GM21390 (cell line): ENCODE measurements around the gene AADACL2.
"Not testable (repeated sequence)": the region's sequence is repeated elsewhere in the genome, so short reads cannot be mapped to it uniquely, and the experiment has no call there.

Source experiments
- ATAC-seq: cut with Tn5 transposase; IDR thresholded peaks from one replicate; pipeline ENCODE4 v1.9.1; 2021; ENCODE audit not compliant: unreplicated experiment

Gene AADACL2

DNA sequence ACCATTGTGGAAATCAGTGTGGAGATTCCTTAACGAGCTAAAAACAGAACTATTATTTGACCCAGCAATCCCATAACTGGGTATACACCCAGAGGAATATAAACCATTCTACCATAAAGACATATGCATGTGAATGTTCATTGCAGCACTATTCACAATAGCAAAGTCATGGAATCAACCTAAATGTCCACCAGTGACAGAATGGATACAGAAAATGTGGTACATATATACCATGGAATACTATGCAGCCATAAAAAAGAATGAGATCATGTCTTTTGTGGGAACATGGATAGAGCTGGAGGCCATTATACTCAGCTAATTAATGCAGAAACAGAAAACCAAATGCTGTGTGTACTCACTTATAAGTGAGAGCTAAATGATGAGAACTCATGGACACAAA lies 31.0 kb downstream of the AADACL2 start:
- ATAC-seq: not testable (repeated sequence)

DNA sequence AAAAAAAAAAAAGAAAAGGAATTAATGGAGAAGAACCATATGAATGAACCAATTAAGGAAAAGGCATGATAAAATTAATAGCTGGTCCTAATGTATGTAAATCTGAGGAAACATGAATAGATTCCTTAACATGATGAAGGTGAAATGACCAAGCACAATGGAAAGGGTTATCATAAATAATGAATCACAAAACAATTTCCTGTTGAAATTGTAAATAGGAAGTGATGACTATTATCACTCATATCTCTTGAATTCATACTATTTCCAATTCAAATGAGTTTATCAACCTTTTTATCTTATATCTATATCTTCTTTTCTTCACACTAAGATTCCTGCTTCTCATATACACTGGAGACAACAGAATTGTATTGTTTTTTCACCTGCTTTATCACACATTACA lies 32.0 kb downstream of the AADACL2 start:
- no peak for ATAC-seq

DNA sequence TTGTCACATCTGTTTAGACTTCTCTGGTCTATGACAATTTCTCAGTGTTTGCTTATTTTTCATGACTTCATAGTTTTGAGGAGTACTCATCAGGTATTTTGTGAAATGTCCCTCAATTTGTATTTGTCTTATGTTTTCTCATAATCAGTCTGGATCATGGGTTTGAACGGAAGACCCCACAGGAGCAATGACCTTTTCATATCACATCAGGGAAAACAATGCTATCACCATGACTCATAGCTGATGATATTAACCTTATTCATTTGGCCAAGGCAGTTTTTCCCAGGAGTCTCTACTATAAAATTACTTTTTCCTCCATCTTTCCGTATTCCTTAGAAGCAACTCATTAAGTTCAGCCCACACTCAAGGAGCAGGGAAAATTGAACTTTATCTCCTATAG lies 32.7 kb downstream of the AADACL2 start:
- no peak for ATAC-seq

DNA sequence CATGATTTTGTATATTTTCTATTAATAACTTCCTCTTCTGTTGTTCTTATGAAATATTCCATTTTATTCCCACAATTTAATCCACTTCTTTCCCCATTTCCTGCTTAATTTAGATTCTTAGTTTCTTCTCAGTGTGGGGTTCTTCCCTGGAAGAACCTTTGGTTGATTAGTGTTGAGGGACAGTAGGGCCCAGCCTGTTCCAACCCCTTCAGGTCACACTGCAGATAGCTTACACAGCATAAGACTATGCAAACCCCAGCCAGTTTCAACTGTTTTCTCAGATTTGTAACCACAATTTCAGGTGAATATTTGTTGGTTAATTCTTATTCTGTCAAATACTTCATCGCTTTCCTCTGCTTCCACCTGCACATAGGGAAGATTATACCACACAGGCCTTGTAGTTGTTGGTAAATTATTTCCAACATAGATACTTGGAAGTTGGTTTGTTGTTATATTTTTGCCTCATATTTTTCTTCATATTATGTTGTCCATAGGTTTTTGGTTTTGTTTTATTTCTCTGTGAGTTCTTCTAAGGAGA lies 34.7 kb downstream of the AADACL2 start:
- ATAC-seq: no peak

DNA sequence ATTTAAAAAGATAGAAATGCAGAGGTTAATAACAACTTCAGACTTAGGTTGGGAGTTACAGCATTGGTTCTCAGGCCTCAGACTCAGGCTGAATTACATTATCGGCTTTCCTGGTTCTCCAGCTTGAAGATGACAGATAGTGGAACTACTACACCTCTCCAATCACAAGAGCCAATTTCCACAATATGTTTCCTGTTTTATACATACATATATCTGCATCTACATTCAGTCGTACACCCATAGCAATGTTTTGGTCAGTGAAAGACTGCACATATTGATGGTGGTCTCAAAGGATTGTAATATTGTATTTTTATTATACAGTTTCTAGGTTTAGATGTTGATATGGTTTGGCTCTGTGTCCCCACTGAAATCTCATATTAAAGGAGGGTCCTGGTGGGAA lies 35.4 kb downstream of the AADACL2 start:
- ATAC-seq: no peak

DNA sequence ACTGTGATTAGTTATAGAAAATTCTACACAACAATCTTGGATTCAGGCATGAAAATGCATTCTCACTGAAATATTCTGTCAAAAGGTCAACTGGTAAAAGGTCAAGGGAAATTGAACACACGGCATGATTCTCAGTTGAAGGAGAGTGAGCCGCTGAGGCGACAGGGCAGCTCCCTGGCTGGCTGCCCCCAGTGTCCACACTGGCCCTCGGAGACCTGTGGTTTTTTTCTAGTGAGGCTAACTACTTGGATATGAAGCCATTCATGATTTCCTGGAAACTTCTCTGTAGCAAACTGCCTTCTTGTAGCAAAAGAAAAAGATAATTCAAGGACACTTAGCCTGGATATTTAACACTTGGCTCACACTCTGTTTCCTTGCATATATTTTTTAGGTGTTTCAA lies 37.2 kb downstream of the AADACL2 start:
- no peak for ATAC-seq

DNA sequence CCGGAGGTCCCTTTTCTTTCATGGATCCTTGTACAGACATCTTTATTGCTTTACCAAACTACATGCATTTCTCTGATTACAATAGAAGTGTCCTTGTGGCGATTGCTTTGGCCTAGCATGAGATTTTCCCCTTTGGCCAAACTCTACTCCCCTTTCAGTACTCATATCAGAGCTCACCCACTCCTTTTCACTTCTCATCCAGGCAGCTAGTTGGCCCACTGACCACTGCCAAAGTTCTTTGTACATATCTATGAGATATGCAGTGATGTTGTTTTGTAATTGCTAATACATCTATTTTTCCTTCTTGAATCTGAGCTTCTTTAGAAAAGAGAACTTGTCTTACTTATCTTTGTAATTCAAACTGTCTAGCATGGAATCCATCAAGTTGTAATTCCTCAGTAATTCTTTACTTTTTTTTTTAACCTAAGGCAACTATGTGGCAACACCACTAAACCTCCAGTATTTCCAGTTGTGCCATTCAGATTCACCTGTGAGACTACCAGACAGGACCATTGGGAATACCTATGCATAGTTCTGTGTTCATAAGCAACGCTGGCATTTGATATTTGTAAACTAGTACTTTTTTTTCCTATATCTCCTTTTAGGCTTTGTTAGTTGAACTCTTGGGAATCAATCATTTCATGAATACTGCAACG lies 39.2 kb downstream of the AADACL2 start:
- no peak for ATAC-seq

DNA sequence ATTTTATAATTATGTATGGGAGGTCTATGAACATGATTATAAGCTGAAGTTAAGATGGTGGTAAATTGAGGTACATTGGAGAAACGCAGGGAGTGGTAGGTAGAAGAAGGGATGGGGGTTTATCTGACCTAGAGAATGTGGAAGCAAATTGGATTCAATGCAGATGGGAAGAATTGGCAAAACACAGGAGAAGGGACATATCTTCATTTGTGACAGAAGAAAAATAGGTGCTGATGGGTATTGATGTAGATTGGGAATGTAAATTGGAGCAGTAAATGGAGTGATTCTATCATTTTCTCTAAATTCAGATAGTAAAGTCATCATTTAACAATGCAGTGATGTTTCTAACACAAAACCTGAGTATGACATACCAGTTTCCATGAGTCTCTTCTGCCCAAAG lies 40.5 kb downstream of the AADACL2 start:
- no peak for ATAC-seq

DNA sequence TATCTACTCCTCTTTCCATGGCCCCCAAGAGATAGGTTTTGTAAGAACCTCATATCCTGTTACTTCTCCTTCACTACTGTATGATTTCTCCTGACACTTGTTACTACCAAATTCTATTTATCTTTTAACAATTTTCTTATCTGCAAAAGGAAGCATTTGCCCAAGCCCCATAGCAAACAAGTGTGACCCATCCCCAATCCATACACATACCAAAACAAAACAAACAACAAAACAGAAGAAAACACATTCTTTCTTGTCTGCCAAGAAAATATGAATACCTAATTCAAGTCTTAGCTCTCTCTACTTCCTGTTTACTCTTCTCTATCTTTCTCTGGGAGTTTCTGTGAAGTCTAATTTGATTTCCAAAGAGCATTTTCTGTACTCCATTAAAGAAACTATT lies 41.2 kb downstream of the AADACL2 start:
- ATAC-seq: no peak

DNA sequence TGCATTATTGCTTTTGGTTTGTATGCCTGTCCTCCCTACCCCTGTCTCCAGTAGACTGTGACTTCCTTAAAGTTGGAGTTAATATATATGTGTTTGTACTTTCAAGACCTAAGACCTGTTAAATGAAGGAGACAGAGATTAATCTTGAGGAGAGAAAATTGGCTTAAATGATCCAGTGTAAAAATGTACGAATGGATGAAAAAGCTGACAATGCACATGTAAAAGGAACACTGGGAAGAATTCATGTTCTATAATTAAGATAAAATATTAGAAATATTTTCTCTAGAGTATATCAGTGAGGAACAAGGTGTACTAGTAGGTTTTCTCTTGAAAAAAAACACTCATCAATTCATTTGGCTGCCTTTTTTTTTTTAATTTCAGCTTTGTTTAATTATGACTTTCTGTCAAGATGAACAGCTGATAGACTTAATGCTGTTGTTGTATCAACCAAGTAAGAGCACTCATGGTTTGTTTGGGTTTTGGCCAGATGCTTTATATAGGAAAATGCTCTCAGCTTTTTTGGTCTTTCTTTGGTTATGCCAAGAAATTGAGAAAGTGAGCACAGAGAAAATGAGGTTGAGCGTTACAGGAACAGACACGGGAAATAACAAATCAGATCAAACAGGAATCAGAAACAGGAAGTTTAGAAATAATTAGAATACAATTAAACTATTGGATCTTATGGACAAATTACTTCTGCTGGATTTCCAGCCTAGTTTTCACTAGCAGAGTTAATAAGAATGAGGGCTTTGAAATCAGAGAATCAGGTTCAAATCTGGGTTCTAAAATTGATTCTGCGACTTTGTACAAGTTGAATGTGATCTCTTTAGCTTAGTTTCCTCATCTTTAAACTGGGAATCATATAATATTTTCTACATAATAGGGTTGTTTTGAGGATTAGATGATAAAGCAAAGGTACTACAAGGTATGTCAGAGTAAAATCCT lies 41.9 kb downstream of the AADACL2 start:
- no peak for ATAC-seq

DNA sequence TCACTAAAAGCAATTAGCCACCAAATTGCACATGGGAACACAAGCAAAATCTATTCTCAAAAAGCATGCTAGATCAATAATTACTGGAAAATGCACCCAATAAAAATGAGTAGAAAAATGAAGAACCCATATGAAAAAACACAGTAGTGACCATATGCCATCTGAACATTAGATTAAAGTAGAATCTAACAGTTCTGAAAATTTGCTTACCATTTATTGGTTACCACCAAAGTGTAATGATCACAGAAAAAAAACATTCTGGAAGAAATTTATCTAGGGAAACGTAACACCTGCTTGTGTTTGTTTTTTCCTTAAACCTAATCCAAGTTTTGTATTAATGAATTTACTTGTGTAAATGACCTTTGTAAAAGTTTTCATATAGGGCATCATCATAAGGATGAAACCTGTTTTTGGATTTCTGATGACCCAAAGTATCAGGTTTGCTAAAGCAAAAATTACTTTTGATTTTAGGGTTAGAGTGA lies 42.6 kb downstream of the AADACL2 start:
- no peak for ATAC-seq

DNA sequence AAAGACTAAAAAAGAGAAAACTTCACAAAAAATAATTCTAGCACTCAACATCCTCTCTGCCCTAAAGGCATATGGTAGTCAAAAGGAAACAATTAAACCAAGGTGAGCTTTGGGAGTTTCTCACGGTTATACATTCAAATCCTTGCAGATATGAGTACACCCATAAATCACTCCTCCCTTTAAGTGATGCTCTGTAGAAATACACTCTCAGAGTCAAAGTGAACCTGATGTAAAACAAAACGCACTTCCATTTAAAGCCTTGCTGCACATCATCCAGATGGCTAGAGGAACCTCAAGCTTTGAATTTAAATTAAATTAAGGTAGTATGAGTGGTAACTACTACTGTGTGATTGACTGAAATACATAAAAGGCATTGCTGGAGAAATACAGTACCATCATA lies 44.2 kb downstream of the AADACL2 start:
- ATAC-seq: no peak

DNA sequence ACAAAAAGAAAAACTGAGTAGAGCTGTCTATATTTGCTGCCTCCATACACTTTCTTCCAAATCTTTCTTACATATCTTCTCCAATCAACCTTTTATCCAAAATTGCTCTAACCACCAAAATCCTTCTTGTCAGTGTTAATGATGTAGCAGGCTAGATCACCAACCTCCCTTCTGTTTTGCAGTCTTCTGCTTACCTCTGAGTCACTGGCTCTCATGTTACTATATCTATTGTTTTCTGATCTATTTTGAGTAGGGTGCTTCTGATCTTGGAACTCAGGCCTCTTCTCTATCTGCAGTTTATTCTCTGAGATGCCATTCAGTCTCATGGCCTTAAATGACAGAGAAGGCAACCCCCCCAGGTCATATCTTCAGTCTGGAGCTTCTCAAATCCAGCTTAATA lies 53.9 kb downstream of the AADACL2 start:
- ATAC-seq: no peak

DNA sequence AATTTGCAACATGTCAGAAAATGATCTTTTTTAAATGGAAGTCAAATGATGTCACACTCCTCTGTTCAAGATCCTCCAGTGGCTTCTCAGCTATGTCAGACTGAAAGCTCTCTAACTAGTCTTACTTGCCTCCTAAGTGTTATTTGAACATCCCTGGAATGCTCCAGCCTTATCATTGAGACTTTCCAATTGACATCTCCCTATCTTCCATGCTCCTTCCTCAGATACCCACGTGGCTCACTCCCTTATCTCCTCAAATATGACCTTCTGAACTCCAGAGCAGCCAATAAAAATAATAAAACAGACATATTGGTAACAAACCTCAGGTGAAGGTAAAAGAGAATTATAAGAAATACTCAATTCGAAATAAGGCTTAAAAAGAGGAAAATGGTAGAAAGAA lies 54.7 kb downstream of the AADACL2 start:
- ATAC-seq: no peak

DNA sequence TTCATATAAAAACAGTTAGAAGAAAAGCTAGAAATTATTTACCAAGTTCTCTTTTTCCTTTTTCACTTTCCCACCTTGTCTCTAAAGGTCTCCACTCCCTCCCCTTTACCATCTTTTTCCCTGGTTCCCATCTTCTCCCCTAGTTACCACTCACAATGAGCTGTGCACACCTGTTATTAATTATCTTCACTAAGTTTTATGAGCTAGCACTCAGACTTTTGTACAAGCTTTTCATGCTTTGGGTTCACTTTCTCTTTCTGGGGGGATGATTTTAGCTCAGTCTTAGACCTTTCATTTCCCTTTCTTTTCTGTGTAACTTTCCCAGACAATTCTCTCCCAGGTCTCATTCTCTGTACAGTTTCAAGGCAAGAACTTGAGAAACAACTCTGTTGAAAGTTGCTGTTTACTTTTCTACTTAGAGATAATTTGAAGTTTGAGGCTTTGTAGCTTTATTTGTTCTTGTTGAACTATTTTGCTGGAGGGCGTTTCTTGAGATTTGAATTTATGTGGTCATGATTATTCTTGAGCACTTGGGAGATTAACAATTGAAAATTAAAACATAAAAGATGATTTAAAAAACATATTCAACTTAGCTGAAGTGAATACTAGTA lies 56.2 kb downstream of the AADACL2 start:
- no peak for ATAC-seq

DNA sequence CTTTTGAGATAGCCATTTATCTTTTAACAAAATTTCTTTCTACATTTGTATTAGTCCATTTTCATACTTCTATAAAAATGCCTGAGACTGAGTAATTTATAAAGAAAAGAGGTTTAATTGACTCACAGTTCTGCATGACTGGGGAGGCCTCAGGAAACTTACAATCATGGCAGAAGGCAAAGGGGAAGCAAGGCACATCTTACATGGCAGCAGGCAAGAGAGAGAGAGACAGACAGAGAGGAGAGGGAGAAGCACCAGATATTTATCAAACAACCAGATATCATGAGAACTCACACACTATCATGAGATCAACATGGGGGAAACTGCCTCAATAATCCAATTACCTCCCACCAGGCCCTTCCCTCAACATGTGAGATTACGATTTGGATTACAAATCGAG lies 57.0 kb downstream of the AADACL2 start:
- ATAC-seq: not testable (repeated sequence)

DNA sequence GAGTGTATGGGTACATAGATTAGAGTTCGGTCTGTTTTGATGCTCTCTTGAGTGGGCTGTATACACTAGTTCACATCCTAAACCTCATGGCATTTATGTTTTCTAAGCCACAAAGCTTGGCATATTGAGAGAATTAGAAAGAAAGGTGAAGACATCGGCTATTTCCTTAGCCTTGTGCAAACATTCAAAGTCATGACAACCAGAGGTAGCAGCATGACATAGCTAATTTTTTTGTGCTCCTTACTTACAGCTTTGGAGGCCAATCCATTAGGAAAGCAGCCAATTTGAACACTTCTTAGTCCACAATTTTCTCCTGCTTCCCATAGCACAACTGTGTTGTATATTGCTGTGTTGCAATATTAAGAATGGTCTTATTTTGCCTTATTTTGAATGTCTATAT lies 58.7 kb downstream of the AADACL2 start:
- ATAC-seq: no peak

DNA sequence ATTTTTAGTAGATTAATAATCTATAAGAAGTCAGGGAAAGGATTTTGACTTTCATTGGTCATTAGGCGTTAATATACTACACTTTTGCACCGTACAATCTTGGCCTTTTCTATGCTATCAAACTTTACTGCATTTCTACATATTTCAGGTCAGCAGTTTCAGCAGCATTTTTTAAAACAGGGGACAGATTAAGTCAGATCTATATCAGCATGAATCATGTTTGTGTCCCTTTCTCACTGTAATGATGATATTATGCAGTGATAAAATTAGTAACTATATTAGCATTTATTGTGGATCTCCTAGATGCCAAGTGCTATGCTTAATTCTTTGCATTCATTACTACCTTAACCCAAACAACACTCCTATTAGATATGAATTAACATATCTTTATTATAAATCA lies 59.9 kb downstream of the AADACL2 start:
- no peak for ATAC-seq

DNA sequence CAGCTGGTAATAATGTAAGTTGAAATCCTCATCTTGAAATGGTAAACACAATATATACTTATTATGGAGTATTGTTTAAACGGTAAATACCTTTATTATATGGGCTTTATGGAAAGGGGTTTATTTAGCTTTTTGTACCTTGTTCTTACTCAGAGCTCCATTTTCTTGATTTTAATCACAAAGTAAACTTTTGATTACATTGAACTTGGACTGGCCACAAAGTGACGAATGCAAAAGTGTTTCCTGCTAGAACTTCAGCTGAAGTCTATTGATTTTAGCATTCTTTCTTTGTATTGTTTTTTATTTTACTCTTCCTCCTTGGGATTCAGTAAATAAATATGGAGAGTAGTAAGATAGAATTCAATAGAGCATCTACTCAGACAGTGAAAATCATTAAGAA lies 60.4 kb downstream of the AADACL2 start:
- ATAC-seq: no peak

DNA sequence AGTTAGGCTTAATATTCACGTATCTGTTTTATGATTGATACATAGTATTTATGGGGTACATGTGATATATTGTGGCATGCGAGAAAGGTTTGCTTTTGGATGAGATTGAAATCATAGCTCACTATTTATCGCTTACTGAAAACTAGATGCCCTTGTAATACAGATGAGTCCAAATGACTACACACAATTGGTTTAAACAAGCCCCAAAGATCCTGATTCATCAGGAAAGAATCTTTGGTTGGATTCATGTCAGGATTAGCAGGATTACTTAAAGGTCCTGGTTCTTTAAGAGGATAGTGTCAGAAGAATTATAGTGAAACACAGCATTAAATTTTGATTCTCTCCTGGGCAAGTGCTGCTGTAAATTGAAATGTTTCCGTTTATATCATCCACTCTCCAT lies 61.5 kb downstream of the AADACL2 start:
- ATAC-seq: no peak

DNA sequence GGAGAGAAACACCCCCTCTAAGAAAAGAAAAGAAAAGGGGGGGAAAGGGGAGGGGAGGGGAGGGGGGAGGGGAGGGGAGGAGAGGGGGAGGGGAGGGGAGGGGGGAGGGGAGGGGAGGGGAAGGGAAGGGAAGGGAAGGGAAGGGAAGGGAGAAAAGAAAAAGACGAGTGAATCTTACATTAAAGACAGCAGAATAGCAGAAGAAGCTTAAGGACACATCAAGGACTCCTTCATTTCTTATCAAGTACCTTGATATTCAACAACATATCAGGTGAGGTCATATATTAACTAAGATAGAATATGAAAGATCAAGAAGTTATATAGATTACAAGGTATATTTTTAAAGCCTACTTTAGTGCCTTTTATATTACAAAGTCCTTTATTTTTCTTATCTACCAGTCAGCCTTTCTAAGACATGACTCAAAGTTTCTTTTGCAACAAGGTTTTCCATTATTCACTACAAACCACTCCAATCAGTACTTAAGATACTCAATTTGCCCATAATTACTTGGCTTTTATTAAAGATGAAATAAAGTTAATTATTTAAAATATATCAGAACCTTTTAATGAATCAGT lies 62.5 kb downstream of the AADACL2 start:
- ATAC-seq: no peak
